ENCODE measurements around the gene STK32C.

Gene STK32C

GRCh38 chr10:132212816-132213215 is 94.9 kb downstream of the STK32C start:
- no peak for TF ChIP-seq FOXP2 (optimal IDR thresholded peaks at IDR 0.05; ENCODE audit: borderline replicate concordance, extremely low read depth, extremely low read length, insufficient read depth)
- no peak for TF ChIP-seq POLR2AphosphoS5 (IDR thresholded peaks at IDR 0.05; ENCODE audit: low read depth, low read length)
- TF ChIP-seq, protein P1, sequence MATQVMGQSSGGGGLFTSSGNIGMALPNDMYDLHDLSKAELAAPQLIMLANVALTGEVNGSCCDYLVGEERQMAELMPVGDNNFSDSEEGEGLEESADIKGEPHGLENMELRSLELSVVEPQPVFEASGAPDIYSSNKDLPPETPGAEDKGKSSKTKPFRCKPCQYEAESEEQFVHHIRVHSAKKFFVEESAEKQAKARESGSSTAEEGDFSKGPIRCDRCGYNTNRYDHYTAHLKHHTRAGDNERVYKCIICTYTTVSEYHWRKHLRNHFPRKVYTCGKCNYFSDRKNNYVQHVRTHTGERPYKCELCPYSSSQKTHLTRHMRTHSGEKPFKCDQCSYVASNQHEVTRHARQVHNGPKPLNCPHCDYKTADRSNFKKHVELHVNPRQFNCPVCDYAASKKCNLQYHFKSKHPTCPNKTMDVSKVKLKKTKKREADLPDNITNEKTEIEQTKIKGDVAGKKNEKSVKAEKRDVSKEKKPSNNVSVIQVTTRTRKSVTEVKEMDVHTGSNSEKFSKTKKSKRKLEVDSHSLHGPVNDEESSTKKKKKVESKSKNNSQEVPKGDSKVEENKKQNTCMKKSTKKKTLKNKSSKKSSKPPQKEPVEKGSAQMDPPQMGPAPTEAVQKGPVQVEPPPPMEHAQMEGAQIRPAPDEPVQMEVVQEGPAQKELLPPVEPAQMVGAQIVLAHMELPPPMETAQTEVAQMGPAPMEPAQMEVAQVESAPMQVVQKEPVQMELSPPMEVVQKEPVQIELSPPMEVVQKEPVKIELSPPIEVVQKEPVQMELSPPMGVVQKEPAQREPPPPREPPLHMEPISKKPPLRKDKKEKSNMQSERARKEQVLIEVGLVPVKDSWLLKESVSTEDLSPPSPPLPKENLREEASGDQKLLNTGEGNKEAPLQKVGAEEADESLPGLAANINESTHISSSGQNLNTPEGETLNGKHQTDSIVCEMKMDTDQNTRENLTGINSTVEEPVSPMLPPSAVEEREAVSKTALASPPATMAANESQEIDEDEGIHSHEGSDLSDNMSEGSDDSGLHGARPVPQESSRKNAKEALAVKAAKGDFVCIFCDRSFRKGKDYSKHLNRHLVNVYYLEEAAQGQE (IDR thresholded peaks at IDR 0.05; ENCODE audit: insufficient read depth in 1 of 2, low read depth in 2 of 2, low read length in 2 of 2): no peak
- TF ChIP-seq SIN3A (IDR thresholded peaks at IDR 0.05; ENCODE audit: borderline replicate concordance, insufficient read depth, low read length): no peak

- TF ChIP-seq SIN3A (IDR thresholded peaks at IDR 0.05; ENCODE audit: borderline replicate concordance, insufficient read depth, low read length) (no peak), FOXP2 (optimal IDR thresholded peaks at IDR 0.05; ENCODE audit: borderline replicate concordance, extremely low read depth, extremely low read length, insufficient read depth) (no peak), TAF1 (IDR thresholded peaks at IDR 0.05; ENCODE audit: borderline replicate concordance, insufficient read depth, low read length) (no peak), POLR2AphosphoS5 (IDR thresholded peaks at IDR 0.05; ENCODE audit: low read depth, low read length) (no peak)
- TF ChIP-seq, protein P1 (IDR thresholded peaks at IDR 0.05; ENCODE audit: insufficient read depth in 1 of 2, low read depth in 2 of 2, low read length in 2 of 2): no peak
These were observed 96.5 kb downstream of the STK32C start for GRCh38 chr10:132211246-132211645.

DNA sequence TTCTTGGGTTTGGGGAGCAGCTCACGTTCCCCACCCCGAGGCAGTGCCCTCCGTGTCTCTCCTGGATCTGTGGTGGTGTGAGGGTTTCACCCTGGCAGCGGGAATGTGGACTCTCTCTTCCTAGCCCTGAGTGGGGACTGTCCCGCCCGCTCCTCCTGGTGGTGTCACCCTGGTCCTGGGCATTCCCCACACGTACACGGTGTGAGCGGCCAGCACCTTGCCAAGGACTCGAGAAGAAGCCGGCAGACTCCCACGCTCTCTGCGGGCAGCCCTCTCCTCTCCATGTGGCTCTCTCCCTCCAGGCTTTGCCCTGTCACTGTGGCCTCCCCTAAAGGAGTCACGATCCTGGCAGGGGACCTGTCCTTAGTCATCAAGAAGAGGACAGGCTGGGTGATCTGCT is 97.0 kb downstream of the STK32C start:
- TF ChIP-seq, protein P1 (IDR thresholded peaks at IDR 0.05; ENCODE audit: insufficient read depth in 1 of 2, low read depth in 2 of 2, low read length in 2 of 2): no peak
- TF ChIP-seq POLR2AphosphoS5 (IDR thresholded peaks at IDR 0.05; ENCODE audit: low read depth, low read length) (no peak), TAF1 (IDR thresholded peaks at IDR 0.05; ENCODE audit: borderline replicate concordance, insufficient read depth, low read length) (no peak), FOXP2 (optimal IDR thresholded peaks at IDR 0.05; ENCODE audit: borderline replicate concordance, extremely low read depth, extremely low read length, insufficient read depth) (no peak), SIN3A (IDR thresholded peaks at IDR 0.05; ENCODE audit: borderline replicate concordance, insufficient read depth, low read length) (no peak)

GRCh38 chr10:132209978-132210530 is 97.7 kb downstream of the STK32C start:
- TF ChIP-seq SIN3A (IDR thresholded peaks at IDR 0.05; ENCODE audit: borderline replicate concordance, insufficient read depth, low read length): no peak
- TF ChIP-seq TAF1 (IDR thresholded peaks at IDR 0.05; ENCODE audit: borderline replicate concordance, insufficient read depth, low read length): no peak
- no peak for TF ChIP-seq POLR2AphosphoS5 (IDR thresholded peaks at IDR 0.05; ENCODE audit: low read depth, low read length)
- TF ChIP-seq, protein P1 (IDR thresholded peaks at IDR 0.05; ENCODE audit: insufficient read depth in 1 of 2, low read depth in 2 of 2, low read length in 2 of 2): no peak
- no peak for TF ChIP-seq FOXP2 (optimal IDR thresholded peaks at IDR 0.05; ENCODE audit: borderline replicate concordance, extremely low read depth, extremely low read length, insufficient read depth)

DNA sequence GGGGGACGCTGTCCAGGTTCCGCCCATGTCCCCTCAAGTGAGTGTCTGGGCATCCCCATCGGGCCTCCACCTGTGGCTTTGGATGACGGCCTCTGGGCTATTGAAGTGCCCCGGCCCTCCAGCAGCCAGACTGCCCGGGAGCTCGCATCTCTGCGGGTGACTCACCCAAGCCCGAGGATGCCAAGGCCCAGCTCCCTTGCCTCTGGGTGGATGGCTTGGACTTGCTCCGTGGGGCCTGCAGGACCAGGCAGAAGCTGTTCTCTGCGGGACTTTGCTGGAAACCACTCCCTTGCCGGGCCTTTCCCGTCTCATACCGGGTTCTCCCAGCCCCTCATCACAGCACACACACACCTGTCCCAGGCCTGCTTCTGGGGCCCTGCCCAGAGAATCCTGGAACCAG is 98.6 kb downstream of the STK32C start:
- TF ChIP-seq, protein P1 (IDR thresholded peaks at IDR 0.05; ENCODE audit: insufficient read depth in 1 of 2, low read depth in 2 of 2, low read length in 2 of 2): no peak
- no peak for TF ChIP-seq SIN3A (IDR thresholded peaks at IDR 0.05; ENCODE audit: borderline replicate concordance, insufficient read depth, low read length)
- no peak for TF ChIP-seq TAF1 (IDR thresholded peaks at IDR 0.05; ENCODE audit: borderline replicate concordance, insufficient read depth, low read length)
- no peak for TF ChIP-seq POLR2AphosphoS5 (IDR thresholded peaks at IDR 0.05; ENCODE audit: low read depth, low read length)
- no peak for TF ChIP-seq FOXP2 (optimal IDR thresholded peaks at IDR 0.05; ENCODE audit: borderline replicate concordance, extremely low read depth, extremely low read length, insufficient read depth)

All from PFSK-1 (cell line).